Measurements from ENCODE around the gene PRR5.

The PRR5 gene

DNA sequence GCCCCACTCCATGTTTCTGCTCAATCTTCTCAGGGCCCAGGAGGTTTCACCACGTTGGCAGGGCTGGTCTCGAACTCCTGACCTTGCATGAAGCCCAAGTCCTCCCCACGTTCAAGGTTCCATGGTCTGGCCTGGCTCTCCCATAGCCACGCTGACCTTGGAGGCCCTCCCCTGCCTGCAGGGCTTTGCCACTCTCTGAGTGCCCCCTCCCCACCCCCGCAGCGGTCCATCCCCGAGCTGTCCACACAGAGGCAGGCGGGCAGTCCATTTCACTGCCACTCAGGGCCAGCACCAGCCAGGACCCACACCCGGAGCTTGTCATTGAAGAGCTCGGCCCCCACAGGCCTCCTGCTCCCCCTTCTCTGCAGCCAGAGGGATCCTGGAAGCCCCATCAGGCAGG lies 81.1 kb downstream of the PRR5 start:
- DNase-seq (ENCODE audit: low read depth in 2 of 3, low spot score in 2 of 3) = no peak

DNA sequence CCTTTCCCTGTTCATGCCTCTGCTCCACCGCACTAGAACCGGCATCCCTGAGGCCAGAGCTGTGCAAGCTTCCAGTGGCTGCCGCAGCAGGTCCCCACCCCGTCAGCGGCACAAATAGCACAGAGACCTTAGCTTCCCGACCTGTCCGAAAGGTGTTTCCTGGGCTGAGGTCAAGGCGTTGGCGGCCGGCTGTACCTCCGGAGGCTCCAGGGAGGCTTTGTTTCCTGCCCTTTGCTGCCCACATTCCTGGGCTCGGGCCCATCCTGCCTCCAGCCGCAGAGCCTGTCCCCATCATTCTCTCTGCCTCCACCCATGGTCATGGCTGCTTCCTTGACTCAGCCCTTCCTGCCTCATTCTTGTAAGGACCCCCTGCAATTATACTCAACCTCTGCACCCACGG lies 81.6 kb downstream of the PRR5 start:
- DNase-seq (ENCODE audit: low read depth in 2 of 3, low spot score in 2 of 3) = no peak

DNA sequence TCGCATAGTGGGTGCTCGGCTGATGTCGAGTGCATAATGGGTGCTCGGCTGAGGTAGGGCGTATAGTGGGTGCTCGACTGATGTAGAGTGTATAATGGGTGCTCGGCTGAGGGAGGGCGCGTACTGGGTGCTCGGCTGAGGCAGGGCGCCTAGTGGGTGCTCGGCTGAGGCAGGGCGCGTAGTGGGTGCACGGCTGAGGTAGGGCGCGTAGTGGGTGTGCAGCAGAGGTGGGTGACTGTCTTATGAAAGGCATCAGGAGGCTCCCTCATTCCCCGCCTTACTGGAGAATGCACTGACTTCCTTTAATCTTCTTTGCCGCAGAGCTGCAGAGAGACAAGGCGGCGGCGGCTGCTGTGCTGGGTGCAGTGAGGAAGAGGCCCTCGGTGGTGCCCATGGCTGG lies 84.1 kb downstream of the PRR5 start:
- DNase-seq (ENCODE audit: low read depth in 2 of 3, low spot score in 2 of 3) = no peak

DNA sequence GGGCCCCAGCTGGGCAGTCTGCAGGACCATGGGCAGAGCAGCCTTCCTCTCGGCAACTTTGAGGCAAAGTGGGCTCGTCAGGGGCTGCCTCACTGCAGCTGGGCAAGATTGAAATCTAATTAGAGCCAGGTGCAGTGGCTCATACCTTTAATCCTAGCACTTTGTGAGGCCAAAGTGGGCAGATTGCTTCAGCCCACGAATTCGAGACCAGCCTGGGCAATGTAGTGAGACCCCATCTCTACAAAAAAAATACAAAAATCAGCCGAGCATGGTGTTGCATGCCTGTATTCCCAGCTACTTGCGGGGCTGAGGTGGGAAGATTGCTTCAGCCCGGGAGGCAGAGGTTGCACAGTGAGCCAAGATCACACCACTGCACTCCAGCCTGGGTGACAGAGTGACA lies 84.6 kb downstream of the PRR5 start:
- DNase-seq (ENCODE audit: low read depth in 2 of 3, low spot score in 2 of 3) = no peak

Data from activated CD8-positive, alpha-beta memory T cell treated with anti-CD3 and anti-CD28 coated beads for 48 hours (primary cell).